SU-DHL-6 (cell line): ENCODE results near the gene ATMIN.

Experiments
- H2AFZ ChIP-seq: fragments of 200-600 bp; sonication (generic); 2 replicates; pipeline ENCODE4 v1.6.1; 2014; ENCODE audit warnings: low read depth, mild to moderate bottlenecking, moderate library complexity, mixed read lengths, antibody characterized with exemption, low read length; ENCODE audit not compliant: severe bottlenecking
- H3F3A ChIP-seq: fragments of 200-600 bp; shearing (Covaris generic); 2 replicates; pipeline ENCODE4 v1.6.0; 2016; ENCODE audit warnings: antibody characterized with exemption, mild to moderate bottlenecking; ENCODE audit not compliant: insufficient read depth
- H3K27ac ChIP-seq: fragments of 200-600 bp; sonication (generic); 2 replicates; pipeline ENCODE4 v1.5.1; 2016; ENCODE audit warnings: low read depth, mild to moderate bottlenecking, low read length, moderate library complexity, mixed read lengths
- H3K27me3 ChIP-seq: fragments of 200-600 bp; sonication (generic), shearing (Covaris generic); 2 replicates; pipeline ENCODE4 v1.6.0; 2014; ENCODE audit warnings: mild to moderate bottlenecking, low read length
- H3K36me3 ChIP-seq: fragments of 200-600 bp; sonication (generic); 2 replicates; pipeline ENCODE4 v1.6.1; 2014; ENCODE audit warnings: mild to moderate bottlenecking, low read length, mixed read lengths
- H3K4me2 ChIP-seq: fragments of 300-600, 200-600 bp; shearing (Covaris generic), sonication (generic); 2 replicates; pipeline ENCODE4 v1.6.0; 2014; ENCODE audit warnings: low read length, low read depth, mild to moderate bottlenecking; ENCODE audit not compliant: poor library complexity, severe bottlenecking
- H3K4me3 ChIP-seq: fragments of 200-600 bp; sonication (generic); 2 replicates; pipeline ENCODE4 v1.5.1; 2014; ENCODE audit warnings: antibody characterized with exemption, low read length, mild to moderate bottlenecking, mixed read lengths; ENCODE audit not compliant: insufficient read depth, poor library complexity, severe bottlenecking
- H3K79me2 ChIP-seq: fragments of 200-600 bp; sonication (generic); 2 replicates; pipeline ENCODE4 v1.6.1; 2014; ENCODE audit warnings: mild to moderate bottlenecking, low read length, moderate library complexity; ENCODE audit not compliant: insufficient read depth
- H3K9ac ChIP-seq: fragments of 200-600 bp; sonication (generic); 2 replicates; pipeline ENCODE4 v1.7.0; 2014; ENCODE audit warnings: mild to moderate bottlenecking, low read length
- H3K9me2 ChIP-seq: fragments of 200-600 bp; sonication (generic); replicated peaks from 2 replicates; pipeline ENCODE4 v1.6.1; 2014; ENCODE audit warnings: low read length; ENCODE audit not compliant: insufficient read depth
- H3K9me3 ChIP-seq: fragments of 200-600 bp; sonication (generic); 2 replicates; pipeline ENCODE4 v1.6.1; 2014; ENCODE audit warnings: low read length, mixed read lengths; ENCODE audit not compliant: insufficient read depth
- H4K20me1 ChIP-seq: fragments of 200-600 bp; sonication (generic); 2 replicates; pipeline ENCODE4 v1.6.1; 2014; ENCODE audit warnings: low read depth, mild to moderate bottlenecking, antibody characterized with exemption, low read length, moderate library complexity, mixed read lengths
- CTCF ChIP-seq: fragments of 200-600 bp; sonication (generic); IDR thresholded peaks from one replicate; pipeline ENCODE4 v1.5.1; 2017; ENCODE audit warnings: antibody characterized with exemption, mild to moderate bottlenecking, low read length, moderate library complexity; ENCODE audit not compliant: insufficient read depth, poor library complexity, severe bottlenecking
- EZH2phosphoT487 ChIP-seq: fragments of 200-600 bp; sonication (generic), shearing (Covaris generic); conservative IDR thresholded peaks from 2 replicates; pipeline ENCODE4 v1.6.1; 2018; ENCODE audit warnings: mild to moderate bottlenecking, antibody characterized with exemption, low read length, moderate library complexity, mixed read lengths

ATMIN gene

GRCh38 chr16:81071805-81072204, 36.2 kb downstream of the ATMIN start:
- Histone ChIP-seq H3K4me2 (no peak overlapping the region), H3K27ac (no peak overlapping the region), H3K9me2 (no peaks in the 10 kb centered on the region), H3K79me2 (no peaks in the 10 kb centered on the region), H3K27me3 (no peaks in the 10 kb centered on the region), H3K36me3 (no peaks in the 10 kb centered on the region), H3K4me3 (no peak overlapping the region), H3K9ac (no peak overlapping the region), H2AFZ (no peak overlapping the region), H4K20me1 (no peaks in the 10 kb centered on the region), H3K9me3 (no peaks in the 10 kb centered on the region), H3F3A (no peaks in the 10 kb centered on the region)
- no peak for TF ChIP-seq CTCF
- TF ChIP-seq EZH2phosphoT487, result no peak

GRCh38 chr16:81073560-81074330, 38.1 kb downstream of the ATMIN start:
- no peak overlapping the region for H3K9ac ChIP-seq
- H3K36me3 ChIP-seq, result no peaks in the 10 kb centered on the region
- no peak overlapping the region for H3K27ac ChIP-seq
- H3K27me3 ChIP-seq, result no peaks in the 10 kb centered on the region
- no peaks in the 10 kb centered on the region for H3K9me3 ChIP-seq
- H3F3A ChIP-seq, result peaks cover 8% of the 10 kb centered on the region; the same call in 1 of the 2 replicates
- TF ChIP-seq EZH2phosphoT487 (no peak), CTCF (no peak)
- H2AFZ ChIP-seq, result no peak overlapping the region
- H4K20me1 ChIP-seq, result no peaks in the 10 kb centered on the region
- H3K9me2 ChIP-seq, result no peaks in the 10 kb centered on the region
- H3K4me2 ChIP-seq, result no peak overlapping the region
- no peaks in the 10 kb centered on the region for H3K79me2 ChIP-seq
- no peak overlapping the region for H3K4me3 ChIP-seq

- Histone ChIP-seq H3K79me2 (no peaks in the 10 kb centered on the region), H3K9ac (peak overlapping the region; percentile 66), H3K36me3 (no peaks in the 10 kb centered on the region), H3K27ac (peak overlapping the region; percentile 55), H3K9me3 (no peaks in the 10 kb centered on the region), H3K4me3 (peak overlapping the region; percentile 78), H4K20me1 (no peaks in the 10 kb centered on the region), H3F3A (peaks cover 8% of the 10 kb centered on the region; the same call in 1 of the 2 replicates), H2AFZ (peak overlapping the region; percentile 96), H3K27me3 (no peaks in the 10 kb centered on the region), H3K9me2 (no peaks in the 10 kb centered on the region), H3K4me2 (peak overlapping the region; percentile 90)
- no peak for TF ChIP-seq EZH2phosphoT487
- no peak for TF ChIP-seq CTCF
These were observed 41.0 kb downstream of the ATMIN start for GRCh38 chr16:81076566-81077075.
